Glomerular visceral epithelial cell (primary cell): ENCODE measurements around the gene SHISA3.
A peak's percentile ranks its signal among the peaks of the same experiment; 100 is the strongest.
"Not testable (repeated sequence)": the region's sequence is repeated elsewhere in the genome, so short reads cannot be mapped to it uniquely, and the experiment has no call there.

Experiments used
- DNase-seq: peaks from one replicate; pipeline ENCODE4 v3.0.0-alpha.2; 2016; ENCODE audit errors: extremely low spot score

The SHISA3 gene

GRCh38 chr4:42396752-42397634 lies at the start of gene SHISA3:
Gene SHISA3, plus strand, starts transcription at chr4:42397488. Its CDS starts 569 bp downstream, at chr4:42398057.
- DNase-seq = no peak

- no peak for DNase-seq
Measured at GRCh38 chr4:42348247-42348646, 49.0 kb upstream of the SHISA3 start.

- no peak for DNase-seq
Measured at GRCh38 chr4:42348692-42349091, 48.6 kb upstream of the SHISA3 start.

- DNase-seq = no peak
Measured at GRCh38 chr4:42350611-42351182, 46.6 kb upstream of the SHISA3 start.

- DNase-seq = no peak
Measured at GRCh38 chr4:42352049-42352448, 45.2 kb upstream of the SHISA3 start.

GRCh38 chr4:42357325-42357724 lies 40.0 kb upstream of the SHISA3 start:
- no peak for DNase-seq

- DNase-seq = no peak
Measured at GRCh38 chr4:42359711-42360110, 37.6 kb upstream of the SHISA3 start.

- DNase-seq = no peak
Measured at GRCh38 chr4:42360256-42360669, 37.0 kb upstream of the SHISA3 start.

- no peak for DNase-seq
Measured at GRCh38 chr4:42361456-42361855, 35.8 kb upstream of the SHISA3 start.

GRCh38 chr4:42362591-42362990 lies 34.7 kb upstream of the SHISA3 start:
- DNase-seq = no peak

GRCh38 chr4:42363614-42364013 lies 33.7 kb upstream of the SHISA3 start:
- no peak for DNase-seq

GRCh38 chr4:42364266-42365053 lies 32.8 kb upstream of the SHISA3 start:
- no peak for DNase-seq

GRCh38 chr4:42366959-42367358 lies 30.3 kb upstream of the SHISA3 start:
- no peak for DNase-seq

GRCh38 chr4:42369489-42369888 lies 27.8 kb upstream of the SHISA3 start:
- DNase-seq = no peak

- peak; percentile 19 for DNase-seq
Measured at GRCh38 chr4:42371305-42372252, 25.7 kb upstream of the SHISA3 start.

- not testable (repeated sequence) for DNase-seq
Measured at GRCh38 chr4:42372303-42372702, 25.0 kb upstream of the SHISA3 start.

GRCh38 chr4:42377497-42377896 lies 19.8 kb upstream of the SHISA3 start:
- DNase-seq = no peak

- no peak for DNase-seq
Measured at GRCh38 chr4:42381666-42382065, 15.6 kb upstream of the SHISA3 start.

GRCh38 chr4:42385516-42385915 lies 11.8 kb upstream of the SHISA3 start:
- DNase-seq = no peak

- DNase-seq = no peak
Measured at GRCh38 chr4:42390622-42391354, 6.5 kb upstream of the SHISA3 start.

- no peak for DNase-seq
Measured at GRCh38 chr4:42391355-42391664, 6.0 kb upstream of the SHISA3 start.
